Limb (tissue), 2 donors: ENCODE results near the gene MMP3.

Experiments
- DNase-seq, 2 donors: peaks; one replicate each; pipeline ENCODE4 v3.0.0-alpha.2; 2016; ENCODE audit errors: extremely low spot score in 2 of 2

Gene MMP3

GRCh38 chr11:102832612-102833011 lies 10.8 kb downstream of the MMP3 start:
- no peak for DNase-seq

DNA sequence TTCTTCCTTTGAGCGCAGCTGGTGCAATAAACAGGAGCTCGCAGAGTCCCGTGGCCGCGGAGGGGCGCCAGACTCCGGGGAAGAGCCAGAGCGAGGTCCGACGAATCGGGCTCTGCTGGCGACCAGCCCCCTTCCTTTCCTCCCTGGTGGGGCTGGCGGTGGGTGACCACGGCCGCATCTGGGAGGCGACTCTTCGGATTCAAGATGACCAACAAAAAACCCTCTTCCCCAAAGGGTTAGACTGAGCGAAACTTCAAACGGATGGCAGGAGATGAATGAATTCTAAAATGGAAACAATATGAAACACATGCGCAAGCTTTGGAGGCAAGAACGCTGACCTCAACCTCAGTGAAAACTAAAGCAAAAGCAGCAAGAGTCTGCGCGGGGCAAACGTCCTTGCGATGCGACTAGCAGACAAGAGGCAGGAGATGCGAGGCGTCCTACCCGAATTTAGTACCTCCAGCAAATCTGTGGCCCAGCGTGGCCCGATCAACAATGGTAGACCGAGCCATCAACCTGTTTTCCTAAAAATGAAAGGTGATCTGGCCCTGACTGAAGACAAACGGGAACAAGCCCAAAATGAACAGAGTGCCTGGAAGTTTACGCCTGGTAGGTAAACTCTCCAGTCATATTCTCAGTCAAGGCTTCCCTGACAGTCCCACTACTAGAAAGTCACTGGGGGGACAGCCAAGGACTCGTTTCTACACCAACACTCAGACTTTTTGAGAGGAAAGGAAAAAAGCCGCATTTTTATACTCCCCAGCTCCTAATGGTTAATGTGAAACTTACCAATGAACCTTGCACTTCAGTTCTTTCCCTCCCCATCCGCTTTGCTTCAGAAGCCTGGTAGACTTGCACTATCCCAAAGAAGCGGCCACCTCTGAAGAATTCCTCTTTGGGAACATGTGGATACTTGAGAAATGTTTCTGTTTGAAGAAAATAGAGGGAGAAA lies 11.6 kb downstream of the MMP3 start:
- peak; percentile 48 to 73 for DNase-seq

DNA sequence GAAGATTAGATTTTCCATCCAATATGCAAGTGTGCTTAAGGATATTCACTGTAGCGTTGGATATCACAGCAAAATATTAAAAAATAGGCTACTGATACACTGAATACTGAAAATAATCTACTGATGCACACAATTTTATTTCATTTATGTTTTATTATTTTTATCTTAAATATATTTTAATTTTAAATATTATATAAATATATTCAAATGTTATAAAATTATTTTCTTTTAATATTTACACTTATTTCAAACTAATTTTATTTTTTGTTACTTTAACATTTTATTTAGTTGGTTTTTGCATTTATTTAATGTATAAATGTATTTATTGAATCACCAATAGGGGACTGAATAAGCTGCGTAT lies 12.3 kb downstream of the MMP3 start:
- no peak for DNase-seq

GRCh38 chr11:102830001-102830727 lies 13.2 kb downstream of the MMP3 start:
- no peak for DNase-seq

GRCh38 chr11:102829316-102830000 lies 14.0 kb downstream of the MMP3 start:
- DNase-seq: no peak

- DNase-seq: no peak
Measured at GRCh38 chr11:102824556-102824955, 18.9 kb downstream of the MMP3 start.

GRCh38 chr11:102819491-102819890 lies 23.9 kb downstream of the MMP3 start:
- no peak for DNase-seq

- DNase-seq: no peak
Measured at GRCh38 chr11:102813484-102813883, 29.9 kb downstream of the MMP3 start.

GRCh38 chr11:102812188-102812587 lies 31.2 kb downstream of the MMP3 start:
- no peak for DNase-seq

DNA sequence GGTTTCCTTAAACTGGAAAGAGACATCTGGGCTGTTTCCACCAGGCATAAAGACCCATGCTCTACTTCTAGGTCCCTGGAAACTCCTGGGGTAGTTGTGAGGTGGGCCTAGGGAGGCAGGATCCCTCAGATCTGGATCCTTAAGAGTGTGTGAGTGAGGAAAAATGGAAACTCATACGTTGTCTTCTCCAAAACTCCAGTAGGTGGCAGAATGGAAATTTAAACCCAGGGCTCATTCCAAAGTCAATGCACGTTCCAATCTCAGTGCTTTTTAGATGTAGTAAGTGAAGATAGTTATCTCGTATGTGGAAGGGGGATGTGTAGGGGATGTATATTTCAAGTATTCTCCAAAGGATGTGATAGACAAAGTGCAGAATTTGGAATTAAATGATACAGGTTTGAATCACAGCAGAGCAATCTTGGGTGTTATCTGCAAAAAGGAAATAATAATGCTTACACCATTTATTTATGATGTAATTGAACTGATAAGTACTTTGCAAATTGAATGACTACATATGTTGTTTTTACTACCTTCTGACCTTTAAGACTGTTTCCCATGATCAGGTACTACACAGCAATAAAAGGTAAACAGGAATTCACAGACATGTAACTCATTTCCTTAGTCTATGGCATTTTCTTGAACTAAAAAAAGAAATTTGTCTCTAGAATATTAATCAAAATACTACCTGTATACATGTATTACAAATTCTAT lies 32.3 kb downstream of the MMP3 start:
- DNase-seq: no peak

DNA sequence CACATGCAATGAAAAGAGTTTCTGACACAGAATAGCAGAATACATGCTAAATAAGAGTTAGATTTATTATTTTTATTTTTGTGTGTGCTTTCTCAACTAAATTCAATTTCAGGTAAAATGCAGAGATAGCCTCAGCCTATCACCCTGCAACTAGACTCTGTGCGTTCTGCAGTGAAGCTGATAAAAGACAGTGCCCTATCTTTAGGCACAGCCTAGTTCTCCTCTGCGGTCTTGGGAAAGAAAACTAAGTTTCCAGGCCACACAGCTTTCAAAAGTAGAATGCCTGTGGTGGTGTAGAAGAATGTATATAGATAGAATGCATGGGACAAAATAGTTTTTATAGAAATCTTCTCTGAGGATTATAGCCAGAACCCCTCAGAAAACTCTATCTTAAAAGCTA lies 33.4 kb downstream of the MMP3 start:
- no peak for DNase-seq

DNA sequence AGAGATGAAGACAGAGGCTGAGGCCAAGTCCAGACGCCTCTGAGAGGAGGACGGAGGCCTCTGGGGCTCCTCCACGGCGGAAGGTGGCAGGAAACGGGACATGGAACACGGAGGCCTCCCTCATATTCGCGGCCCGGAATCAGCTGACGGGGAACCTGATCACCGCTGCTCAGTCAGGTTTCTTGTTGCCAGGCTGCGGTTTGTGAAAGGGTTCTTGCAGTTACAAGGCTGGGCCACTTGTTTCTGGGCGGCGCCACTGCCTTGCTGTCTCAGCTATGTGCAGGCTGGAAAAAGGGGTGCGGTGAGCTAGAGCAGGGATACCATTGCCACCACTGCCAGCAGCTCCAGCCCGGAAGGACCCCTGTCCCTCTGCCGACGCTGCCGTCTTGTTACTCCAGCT lies 35.5 kb downstream of the MMP3 start:
- no peak for DNase-seq

- no peak for DNase-seq
Measured at GRCh38 chr11:102806296-102806695, 37.1 kb downstream of the MMP3 start.

GRCh38 chr11:102802341-102802740 lies 41.1 kb downstream of the MMP3 start:
- DNase-seq: peak in 1 of 2 donors; percentile 27

DNA sequence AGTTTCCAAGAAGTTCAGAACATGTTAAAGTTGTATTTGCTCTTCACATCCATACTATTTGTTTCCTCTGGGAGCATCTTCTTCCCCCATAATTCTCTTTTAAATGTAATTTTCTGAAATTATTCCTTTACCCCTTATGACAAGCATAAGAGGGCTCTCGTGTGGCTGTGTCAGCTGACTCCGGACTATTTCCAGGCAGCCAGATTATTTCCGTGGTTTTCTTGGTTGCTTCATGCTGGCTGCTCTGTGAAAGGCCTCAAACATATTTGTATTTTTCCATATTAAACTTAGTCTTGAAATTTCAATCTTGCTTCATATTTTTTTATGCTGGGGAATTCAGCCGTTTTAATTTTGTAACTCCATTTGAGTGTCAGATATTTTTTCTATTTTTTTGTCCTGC lies 42.6 kb downstream of the MMP3 start:
- DNase-seq: no peak

GRCh38 chr11:102799681-102800340 lies 43.6 kb downstream of the MMP3 start:
- DNase-seq: no peak

DNA sequence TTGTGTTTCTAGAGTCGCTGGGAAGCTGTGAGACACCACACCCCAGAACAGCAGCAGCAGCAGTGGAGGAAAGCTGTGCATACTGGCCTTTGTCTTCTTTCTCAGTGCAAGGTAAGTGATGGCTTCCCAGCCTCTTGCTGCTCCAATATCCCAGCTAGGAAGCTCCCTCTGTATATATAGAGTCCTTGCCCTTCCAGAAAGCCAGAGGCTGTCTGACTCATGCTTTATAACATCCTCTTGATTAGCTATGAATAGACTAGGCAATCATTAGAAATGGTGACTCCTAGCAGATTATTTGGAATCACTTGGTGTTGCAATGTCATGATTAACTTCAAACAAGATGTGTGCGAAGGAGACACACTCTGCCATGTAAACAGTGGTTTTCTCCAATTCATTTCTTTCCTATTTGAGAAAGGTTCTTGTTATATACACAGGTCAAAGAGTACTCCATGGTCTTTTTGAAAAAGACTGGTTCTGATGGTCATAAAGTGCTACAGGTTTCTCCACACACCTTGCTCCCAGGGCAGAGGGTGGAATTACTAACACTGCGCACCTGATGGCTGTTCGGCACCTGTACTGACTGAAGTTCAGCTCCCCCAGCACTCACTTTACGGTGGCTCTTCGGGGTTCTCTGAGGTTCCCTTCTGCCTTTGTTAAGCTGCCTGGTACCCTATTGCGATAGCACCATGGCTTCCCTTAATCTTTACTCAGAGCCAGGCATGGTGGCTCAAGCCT lies 45.2 kb downstream of the MMP3 start, which contains the start of gene MMP1:
Gene MMP1, minus strand, starts transcription at position 149 of the 735 bp plus-strand sequence. Its CDS starts 68 bp downstream, at position 81.
- DNase-seq: no peak

DNA sequence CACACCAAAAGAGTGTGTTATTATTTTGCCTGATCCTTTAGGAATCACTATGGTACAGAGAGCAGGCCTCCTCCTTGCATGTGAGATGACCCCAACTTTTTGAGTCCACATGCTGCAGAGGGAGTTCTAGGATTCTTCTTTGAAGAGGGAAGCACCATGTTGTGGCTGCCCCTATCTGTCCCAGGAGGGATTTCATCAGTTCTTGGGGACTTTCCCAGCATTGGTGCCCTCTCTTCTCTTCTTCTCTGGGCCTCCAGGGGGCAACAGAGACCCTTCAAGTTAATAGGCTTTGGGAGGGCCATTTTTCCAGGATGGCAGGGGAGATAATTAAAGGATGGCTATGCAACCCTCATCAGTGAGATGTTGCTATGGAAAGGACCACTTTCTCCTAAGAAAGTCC lies 49.0 kb downstream of the MMP3 start:
- no peak for DNase-seq

GRCh38 chr11:102793677-102794290 lies 49.6 kb downstream of the MMP3 start:
- no peak for DNase-seq

- no peak for DNase-seq
Measured at GRCh38 chr11:102792604-102793003, 50.8 kb downstream of the MMP3 start.
